ENCODE data around the gene ARL4A. TPM values are rescaled to one million over a fixed set of nuclear protein-coding genes. Genes with fewer than 3 reads are reported as not detected.

Gene ARL4A
- total and polyA plus RNA-seq, 2 of the 13 experiments (the other 11 are each of a cell fraction or from before 2014, with no cell fraction given) = 10.8 to 25.6 TPM

DNA sequence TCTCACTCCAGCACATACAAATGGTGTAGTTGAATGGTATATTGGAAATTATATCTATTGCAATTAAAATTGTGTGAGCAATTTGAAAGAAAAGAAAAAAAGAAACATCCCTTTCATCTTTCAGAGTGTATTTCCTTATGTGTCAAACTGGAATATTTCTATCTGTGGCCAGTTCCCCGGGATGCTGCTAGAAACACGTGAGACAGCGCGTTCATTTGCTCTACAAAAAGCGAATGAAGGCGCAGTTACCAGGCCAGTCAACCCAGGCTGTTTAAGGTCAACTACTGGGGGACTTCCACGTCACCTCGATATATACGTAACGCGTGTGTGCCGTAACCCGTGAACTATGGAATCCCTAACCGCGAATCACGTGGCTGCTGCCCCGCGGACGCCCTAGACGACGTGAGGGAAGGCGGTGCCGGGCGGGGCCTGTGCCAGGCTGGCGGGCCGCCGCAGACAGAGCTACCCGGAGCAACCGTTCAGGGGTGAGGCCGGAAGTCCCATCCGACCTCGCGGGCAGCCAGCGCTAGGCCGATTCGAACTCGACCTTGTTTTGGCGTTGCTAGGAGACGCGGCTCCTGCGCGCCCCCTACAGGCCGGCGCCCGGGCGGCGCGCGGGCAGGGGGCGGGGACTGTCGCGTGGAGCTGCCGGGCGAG, 1.1 kb upstream of the ARL4A start (continued):
- TF ChIP-seq, protein P1, sequence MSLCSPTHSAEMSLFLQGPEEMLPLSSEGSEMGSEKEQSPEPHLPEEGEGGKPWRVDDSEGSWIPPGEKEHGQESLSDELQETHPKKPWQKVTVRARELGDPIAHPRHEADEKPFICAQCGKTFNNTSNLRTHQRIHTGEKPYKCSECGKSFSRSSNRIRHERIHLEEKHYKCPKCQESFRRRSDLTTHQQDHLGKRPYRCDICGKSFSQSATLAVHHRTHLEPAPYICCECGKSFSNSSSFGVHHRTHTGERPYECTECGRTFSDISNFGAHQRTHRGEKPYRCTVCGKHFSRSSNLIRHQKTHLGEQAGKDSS (CRISPR knock-in tag; IDR thresholded peaks at IDR 0.05; ENCODE audit: borderline replicate concordance, low read depth) = no peak
- TF ChIP-seq, protein P2, sequence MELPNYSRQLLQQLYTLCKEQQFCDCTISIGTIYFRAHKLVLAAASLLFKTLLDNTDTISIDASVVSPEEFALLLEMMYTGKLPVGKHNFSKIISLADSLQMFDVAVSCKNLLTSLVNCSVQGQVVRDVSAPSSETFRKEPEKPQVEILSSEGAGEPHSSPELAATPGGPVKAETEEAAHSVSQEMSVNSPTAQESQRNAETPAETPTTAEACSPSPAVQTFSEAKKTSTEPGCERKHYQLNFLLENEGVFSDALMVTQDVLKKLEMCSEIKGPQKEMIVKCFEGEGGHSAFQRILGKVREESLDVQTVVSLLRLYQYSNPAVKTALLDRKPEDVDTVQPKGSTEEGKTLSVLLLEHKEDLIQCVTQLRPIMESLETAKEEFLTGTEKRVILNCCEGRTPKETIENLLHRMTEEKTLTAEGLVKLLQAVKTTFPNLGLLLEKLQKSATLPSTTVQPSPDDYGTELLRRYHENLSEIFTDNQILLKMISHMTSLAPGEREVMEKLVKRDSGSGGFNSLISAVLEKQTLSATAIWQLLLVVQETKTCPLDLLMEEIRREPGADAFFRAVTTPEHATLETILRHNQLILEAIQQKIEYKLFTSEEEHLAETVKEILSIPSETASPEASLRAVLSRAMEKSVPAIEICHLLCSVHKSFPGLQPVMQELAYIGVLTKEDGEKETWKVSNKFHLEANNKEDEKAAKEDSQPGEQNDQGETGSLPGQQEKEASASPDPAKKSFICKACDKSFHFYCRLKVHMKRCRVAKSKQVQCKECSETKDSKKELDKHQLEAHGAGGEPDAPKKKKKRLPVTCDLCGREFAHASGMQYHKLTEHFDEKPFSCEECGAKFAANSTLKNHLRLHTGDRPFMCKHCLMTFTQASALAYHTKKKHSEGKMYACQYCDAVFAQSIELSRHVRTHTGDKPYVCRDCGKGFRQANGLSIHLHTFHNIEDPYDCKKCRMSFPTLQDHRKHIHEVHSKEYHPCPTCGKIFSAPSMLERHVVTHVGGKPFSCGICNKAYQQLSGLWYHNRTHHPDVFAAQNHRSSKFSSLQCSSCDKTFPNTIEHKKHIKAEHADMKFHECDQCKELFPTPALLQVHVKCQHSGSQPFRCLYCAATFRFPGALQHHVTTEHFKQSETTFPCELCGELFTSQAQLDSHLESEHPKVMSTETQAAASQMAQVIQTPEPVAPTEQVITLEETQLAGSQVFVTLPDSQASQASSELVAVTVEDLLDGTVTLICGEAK (IDR thresholded peaks at IDR 0.05) = no peak
- TF ChIP-seq, protein P2 (CRISPR knock-in tag; IDR thresholded peaks at IDR 0.05) = no peak
- TF ChIP-seq, protein P3, sequence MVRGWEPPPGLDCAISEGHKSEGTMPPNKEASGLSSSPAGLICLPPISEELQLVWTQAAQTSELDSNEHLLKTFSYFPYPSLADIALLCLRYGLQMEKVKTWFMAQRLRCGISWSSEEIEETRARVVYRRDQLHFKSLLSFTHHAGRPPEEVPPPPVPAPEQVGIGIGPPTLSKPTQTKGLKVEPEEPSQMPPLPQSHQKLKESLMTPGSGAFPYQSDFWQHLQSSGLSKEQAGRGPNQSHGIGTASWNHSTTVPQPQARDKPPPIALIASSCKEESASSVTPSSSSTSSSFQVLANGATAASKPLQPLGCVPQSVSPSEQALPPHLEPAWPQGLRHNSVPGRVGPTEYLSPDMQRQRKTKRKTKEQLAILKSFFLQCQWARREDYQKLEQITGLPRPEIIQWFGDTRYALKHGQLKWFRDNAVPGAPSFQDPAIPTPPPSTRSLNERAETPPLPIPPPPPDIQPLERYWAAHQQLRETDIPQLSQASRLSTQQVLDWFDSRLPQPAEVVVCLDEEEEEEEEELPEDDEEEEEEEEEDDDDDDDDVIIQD (CRISPR knock-in tag; IDR thresholded peaks at IDR 0.05; ENCODE audit: low read depth) = peak; percentile 88
- TF ChIP-seq KDM2A (CRISPR knock-in tag; IDR thresholded peaks at IDR 0.05; ENCODE audit: borderline replicate concordance, low read depth) (no peak; the same call in 1 of the 2 replicates), ZNF839 (CRISPR knock-in tag; IDR thresholded peaks at IDR 0.05; ENCODE audit: borderline replicate concordance) (no peak), PLRG1 (conservative IDR thresholded peaks at IDR 0.05) (no peak), NFE2L2 (IDR thresholded peaks at IDR 0.05; ENCODE audit: low read length) (no peak), KDM6A (CRISPR knock-in tag; IDR thresholded peaks at IDR 0.05; ENCODE audit: low read depth) (no peak), BRCA1 (CRISPR knock-in tag; IDR thresholded peaks at IDR 0.05) (0 out of 2 replicates have a peak, but pooled peaks have one; percentile 20), ZFY (CRISPR knock-in tag; IDR thresholded peaks at IDR 0.05) (peak; percentile 55), HNF4A (CRISPR knock-in tag; IDR thresholded peaks at IDR 0.05) (peak; percentile 12; the same call in 1 of the 2 replicates), SIX1 (CRISPR knock-in tag; IDR thresholded peaks at IDR 0.05; ENCODE audit: borderline replicate concordance) (no peak), RAD21 (CRISPR knock-in tag; IDR thresholded peaks at IDR 0.05) (0 out of 2 replicates have a peak, but pooled peaks have one; percentile 11), NR3C1 (CRISPR knock-in tag; IDR thresholded peaks at IDR 0.05) (no peak)
- TF ChIP-seq, protein P4, sequence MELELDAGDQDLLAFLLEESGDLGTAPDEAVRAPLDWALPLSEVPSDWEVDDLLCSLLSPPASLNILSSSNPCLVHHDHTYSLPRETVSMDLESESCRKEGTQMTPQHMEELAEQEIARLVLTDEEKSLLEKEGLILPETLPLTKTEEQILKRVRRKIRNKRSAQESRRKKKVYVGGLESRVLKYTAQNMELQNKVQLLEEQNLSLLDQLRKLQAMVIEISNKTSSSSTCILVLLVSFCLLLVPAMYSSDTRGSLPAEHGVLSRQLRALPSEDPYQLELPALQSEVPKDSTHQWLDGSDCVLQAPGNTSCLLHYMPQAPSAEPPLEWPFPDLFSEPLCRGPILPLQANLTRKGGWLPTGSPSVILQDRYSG (CRISPR knock-in tag; IDR thresholded peaks at IDR 0.05) = no peak
- TF ChIP-seq, protein P5, sequence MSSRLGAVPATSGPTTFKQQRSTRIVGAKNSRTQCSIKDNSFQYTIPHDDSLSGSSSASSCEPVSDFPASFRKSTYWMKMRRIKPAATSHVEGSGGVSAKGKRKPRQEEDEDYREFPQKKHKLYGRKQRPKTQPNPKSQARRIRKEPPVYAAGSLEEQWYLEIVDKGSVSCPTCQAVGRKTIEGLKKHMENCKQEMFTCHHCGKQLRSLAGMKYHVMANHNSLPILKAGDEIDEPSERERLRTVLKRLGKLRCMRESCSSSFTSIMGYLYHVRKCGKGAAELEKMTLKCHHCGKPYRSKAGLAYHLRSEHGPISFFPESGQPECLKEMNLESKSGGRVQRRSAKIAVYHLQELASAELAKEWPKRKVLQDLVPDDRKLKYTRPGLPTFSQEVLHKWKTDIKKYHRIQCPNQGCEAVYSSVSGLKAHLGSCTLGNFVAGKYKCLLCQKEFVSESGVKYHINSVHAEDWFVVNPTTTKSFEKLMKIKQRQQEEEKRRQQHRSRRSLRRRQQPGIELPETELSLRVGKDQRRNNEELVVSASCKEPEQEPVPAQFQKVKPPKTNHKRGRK (CRISPR knock-in tag; IDR thresholded peaks at IDR 0.05) = no peak

Data from HepG2 (cell line).